Glutamatergic neuron (in vitro differentiated cells): ENCODE data around the gene ANK3. TPM values are rescaled to one million over a fixed set of nuclear protein-coding genes. Genes with fewer than 3 reads are reported as not detected.

Experiments used
- DNase-seq: peaks from one replicate; pipeline ENCODE4 v3.0.0; 2022
- H3K27ac Mint-ChIP-seq: one replicate; pipeline ENCODE4 v1.8.0; 2020; ENCODE audit warnings: mild to moderate bottlenecking, mixed read lengths, inconsistent platforms; ENCODE audit not compliant: unreplicated experiment
- H3K27me3 Mint-ChIP-seq: one replicate; pipeline ENCODE4 v1.8.0; 2020; ENCODE audit warnings: mild to moderate bottlenecking, moderate library complexity, mixed read lengths, inconsistent platforms; ENCODE audit not compliant: unreplicated experiment
- H3K36me3 Mint-ChIP-seq: one replicate; pipeline ENCODE4 v1.8.0; 2020; ENCODE audit warnings: mild to moderate bottlenecking, mixed read lengths, inconsistent platforms; ENCODE audit not compliant: unreplicated experiment
- H3K4me1 Mint-ChIP-seq: one replicate; pipeline ENCODE4 v1.8.0; 2020; ENCODE audit warnings: mild to moderate bottlenecking, low read depth, mixed read lengths, inconsistent platforms; ENCODE audit not compliant: unreplicated experiment
- H3K4me3 Mint-ChIP-seq: one replicate; pipeline ENCODE4 v1.8.0; 2020; ENCODE audit warnings: mild to moderate bottlenecking, mixed read lengths, inconsistent platforms; ENCODE audit not compliant: unreplicated experiment
- H3K9me3 Mint-ChIP-seq: one replicate; pipeline ENCODE4 v1.8.0; 2020; ENCODE audit warnings: mild to moderate bottlenecking, moderate library complexity, mixed read lengths, inconsistent platforms; ENCODE audit not compliant: unreplicated experiment
- total RNA-seq: library from RNA; stranded (reverse); fragmentation: NEBNext Ultra II Directional; extraction: Animal tissue kit (Norgen Biotek cat#: 25700); gene quantifications from one replicate; pipeline ENCODE4 v1.2.1, GENCODE V29; 2021; ENCODE audit not compliant: unreplicated experiment
- TF ChIP-seq, protein P1 (sequence below): fragments of 200-600 bp; sonication (generic); IDR thresholded peaks from one replicate; pipeline ENCODE4 v1.5.0; 2021; ENCODE audit not compliant: partially characterized antibody, unreplicated experiment

The ANK3 gene
- total RNA-seq, 1 donor from 2014 or later: 84.9 TPM

DNA sequence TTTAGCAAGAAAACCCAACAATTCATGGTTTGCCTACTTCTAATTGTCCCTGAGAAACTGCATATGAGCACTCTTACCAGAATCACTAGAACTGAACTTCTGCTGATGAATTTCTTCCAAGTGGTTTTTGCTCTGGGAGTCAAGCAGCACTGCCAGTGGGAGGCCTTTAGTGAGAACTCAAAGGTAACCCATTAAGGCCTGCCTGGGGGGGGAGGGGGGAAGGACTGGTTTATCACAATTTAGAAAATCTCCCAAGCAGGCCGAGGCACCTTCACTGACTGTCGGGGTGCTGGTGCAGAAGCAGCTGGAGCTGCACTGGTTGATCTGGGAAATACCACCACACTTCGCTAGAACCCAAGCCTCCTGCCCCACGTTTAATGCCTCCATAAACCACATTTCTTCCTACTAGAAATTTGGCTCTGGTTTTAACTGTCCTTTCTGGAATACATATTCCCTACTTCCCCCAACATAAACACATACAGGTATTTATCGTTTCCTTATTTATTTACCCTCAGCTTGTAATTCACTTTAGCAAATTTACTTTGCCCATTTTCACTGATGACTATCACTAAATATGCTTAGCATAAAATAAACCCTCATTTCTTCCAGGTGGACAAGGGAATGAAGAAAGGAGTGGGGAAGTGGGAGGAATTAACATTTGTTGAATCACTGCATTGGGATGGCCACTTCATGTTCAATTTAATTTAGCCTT, 14.2 kb downstream of the ANK3 start:
- DNase-seq: no peak
- H3K9me3 Mint-ChIP-seq: no peaks in the 10 kb centered on the region
- no peaks in the 10 kb centered on the region for H3K27me3 Mint-ChIP-seq
- H3K36me3 Mint-ChIP-seq: no peaks in the 10 kb centered on the region
- no peak overlapping the region for H3K27ac Mint-ChIP-seq
- TF ChIP-seq, protein P1, sequence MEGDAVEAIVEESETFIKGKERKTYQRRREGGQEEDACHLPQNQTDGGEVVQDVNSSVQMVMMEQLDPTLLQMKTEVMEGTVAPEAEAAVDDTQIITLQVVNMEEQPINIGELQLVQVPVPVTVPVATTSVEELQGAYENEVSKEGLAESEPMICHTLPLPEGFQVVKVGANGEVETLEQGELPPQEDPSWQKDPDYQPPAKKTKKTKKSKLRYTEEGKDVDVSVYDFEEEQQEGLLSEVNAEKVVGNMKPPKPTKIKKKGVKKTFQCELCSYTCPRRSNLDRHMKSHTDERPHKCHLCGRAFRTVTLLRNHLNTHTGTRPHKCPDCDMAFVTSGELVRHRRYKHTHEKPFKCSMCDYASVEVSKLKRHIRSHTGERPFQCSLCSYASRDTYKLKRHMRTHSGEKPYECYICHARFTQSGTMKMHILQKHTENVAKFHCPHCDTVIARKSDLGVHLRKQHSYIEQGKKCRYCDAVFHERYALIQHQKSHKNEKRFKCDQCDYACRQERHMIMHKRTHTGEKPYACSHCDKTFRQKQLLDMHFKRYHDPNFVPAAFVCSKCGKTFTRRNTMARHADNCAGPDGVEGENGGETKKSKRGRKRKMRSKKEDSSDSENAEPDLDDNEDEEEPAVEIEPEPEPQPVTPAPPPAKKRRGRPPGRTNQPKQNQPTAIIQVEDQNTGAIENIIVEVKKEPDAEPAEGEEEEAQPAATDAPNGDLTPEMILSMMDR: no peak
- no peak overlapping the region for H3K4me3 Mint-ChIP-seq
- H3K4me1 Mint-ChIP-seq: peaks cover 9% of the 10 kb centered on the region

DNA sequence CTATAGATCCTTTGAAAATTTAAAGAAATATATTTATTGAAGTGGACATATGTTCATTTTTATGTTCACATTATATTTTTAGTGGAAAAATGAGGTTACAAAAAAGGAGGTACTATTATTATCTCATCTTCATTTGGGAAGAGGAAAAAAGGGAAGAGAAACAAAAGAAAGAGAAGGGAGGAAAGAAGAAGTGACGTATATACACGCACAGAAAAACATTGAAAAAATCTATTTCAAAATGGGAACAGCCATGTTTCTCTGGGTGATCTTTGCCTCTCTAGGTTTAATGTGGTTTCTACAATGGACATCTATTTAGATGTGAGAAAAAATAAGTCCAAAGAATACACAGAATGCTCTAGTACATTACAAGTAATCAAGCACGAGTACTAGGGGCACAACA, 14.8 kb downstream of the ANK3 start:
- peaks cover 9% of the 10 kb centered on the region for H3K4me1 Mint-ChIP-seq
- H3K4me3 Mint-ChIP-seq: no peak overlapping the region
- no peaks in the 10 kb centered on the region for H3K36me3 Mint-ChIP-seq

DNA sequence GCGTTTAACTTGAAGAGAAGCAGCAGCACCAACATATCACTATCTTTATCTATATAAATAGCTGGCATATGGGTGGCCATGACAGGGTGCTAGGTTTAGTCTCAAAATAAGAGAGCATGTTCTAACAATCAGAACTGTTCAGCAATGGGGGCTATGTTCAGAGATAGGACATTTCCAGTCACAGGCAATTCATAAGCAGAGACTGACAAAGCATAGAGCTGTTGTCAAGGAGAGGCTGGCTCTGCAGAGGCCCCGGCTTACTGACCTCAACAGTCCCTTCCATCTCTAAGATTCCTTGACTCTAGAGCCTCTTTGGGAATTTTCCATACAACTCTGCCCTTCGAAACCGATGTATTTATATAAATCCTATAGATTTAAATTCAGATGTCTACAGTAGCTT, 17.2 kb downstream of the ANK3 start:
- Mint-ChIP-seq H3K4me3 (no peak overlapping the region), H3K36me3 (no peaks in the 10 kb centered on the region), H3K27ac (no peak overlapping the region), H3K27me3 (no peaks in the 10 kb centered on the region), H3K9me3 (no peaks in the 10 kb centered on the region), H3K4me1 (peaks cover 21% of the 10 kb centered on the region)
- TF ChIP-seq, protein P1: no peak
- DNase-seq: no peak

More for the DNA sequence above, 14.8 kb downstream of the ANK3 start:
- no peak for DNase-seq
- Mint-ChIP-seq H3K27ac (no peak overlapping the region), H3K9me3 (no peaks in the 10 kb centered on the region), H3K27me3 (no peaks in the 10 kb centered on the region)
- TF ChIP-seq, protein P1: no peak

DNA sequence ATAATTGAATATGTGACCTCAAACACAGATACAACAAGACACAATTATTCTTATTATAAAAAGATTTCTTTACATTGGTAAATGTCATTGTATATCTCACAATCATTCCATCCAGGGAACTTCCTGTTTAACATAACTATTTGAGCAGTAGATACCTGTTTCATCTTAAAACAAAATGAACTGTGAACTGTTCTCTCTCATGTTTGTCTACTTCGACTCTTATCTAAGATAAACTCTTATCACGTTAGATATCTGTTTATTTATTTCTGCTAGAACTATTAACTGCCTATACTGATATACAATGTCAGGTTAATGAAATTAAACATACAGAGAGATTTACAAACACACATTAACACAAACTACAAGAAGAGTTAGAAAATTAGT, 20.1 kb downstream of the ANK3 start:
- Mint-ChIP-seq H3K9me3 (peaks cover 1% of the 10 kb centered on the region), H3K4me3 (no peak overlapping the region), H3K27ac (no peak overlapping the region), H3K27me3 (no peaks in the 10 kb centered on the region), H3K4me1 (peaks cover 20% of the 10 kb centered on the region), H3K36me3 (no peaks in the 10 kb centered on the region)
- no peak for DNase-seq
- TF ChIP-seq, protein P1: no peak

DNA sequence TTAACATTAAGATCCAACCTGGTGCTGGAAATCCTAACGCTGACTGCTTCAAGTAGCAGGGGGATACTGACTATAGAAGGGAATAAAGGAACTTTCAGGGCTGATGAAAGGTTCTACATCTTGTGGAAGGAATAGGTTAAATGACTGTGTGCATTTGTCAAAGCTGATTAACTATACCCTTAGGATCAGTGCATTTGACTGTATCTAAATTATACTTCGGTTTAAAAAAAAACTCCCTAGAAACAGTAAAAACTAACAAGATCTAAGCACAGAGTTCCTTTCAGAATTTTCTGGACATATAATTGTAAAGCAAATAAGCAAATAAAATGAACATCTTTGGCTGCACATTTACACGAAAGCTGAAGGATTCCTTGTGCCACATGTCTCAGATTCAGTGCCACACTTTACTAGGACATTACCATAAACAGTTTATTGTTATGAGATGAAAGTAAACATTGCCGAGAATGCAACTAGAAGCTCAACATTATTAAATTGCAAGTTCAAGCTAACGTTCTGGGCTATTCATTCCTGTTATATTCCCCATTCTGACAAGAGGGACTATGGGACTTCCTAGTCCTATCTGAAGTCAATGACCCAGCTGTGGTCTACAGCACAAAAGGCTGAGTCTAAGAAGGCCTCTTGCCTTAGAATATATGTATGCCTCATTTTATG, 20.7 kb downstream of the ANK3 start:
- H3K27me3 Mint-ChIP-seq: no peaks in the 10 kb centered on the region
- no peaks in the 10 kb centered on the region for H3K36me3 Mint-ChIP-seq
- TF ChIP-seq, protein P1: no peak
- no peak for DNase-seq
- peaks cover 1% of the 10 kb centered on the region for H3K9me3 Mint-ChIP-seq
- no peak overlapping the region for H3K4me3 Mint-ChIP-seq
- H3K27ac Mint-ChIP-seq: no peak overlapping the region
- peaks cover 20% of the 10 kb centered on the region for H3K4me1 Mint-ChIP-seq
